Smooth muscle cell (in vitro differentiated cells): Measurements from ENCODE around the gene CREB3L1. TPM values are rescaled to one million over a fixed set of nuclear protein-coding genes. Genes with fewer than 3 reads are reported as not detected.
A peak's percentile ranks its signal among the peaks of the same experiment; 100 is the strongest.

ENCODE experiments used
- DNase-seq: peaks from one replicate; lab custom pipeline; 2025; ENCODE audit not compliant: unreplicated experiment; lab: John Stamatoyannopoulos, UW
- H2AFZ ChIP-seq: fragments of 200-600 bp; sonication (generic); 2 replicates; pipeline ENCODE4 v1.6.0; 2016; ENCODE audit warnings: antibody characterized with exemption, low read depth, mild to moderate bottlenecking
- H3F3A ChIP-seq: fragments of 200-600 bp; sonication (generic); 2 replicates; pipeline ENCODE4 v1.6.0; 2017; ENCODE audit warnings: antibody characterized with exemption, low read depth
- H3K27ac ChIP-seq: fragments of 200-600 bp; sonication (generic); 2 replicates; pipeline ENCODE4 v1.5.1; 2016; ENCODE audit warnings: low read depth, mild to moderate bottlenecking
- H3K27me3 ChIP-seq: fragments of 200-600 bp; sonication (generic); 2 replicates; pipeline ENCODE4 v1.6.1; 2016; ENCODE audit warnings: low read depth, mild to moderate bottlenecking
- H3K36me3 ChIP-seq: fragments of 200-600 bp; sonication (generic); 2 replicates; pipeline ENCODE4 v1.5.1; 2016; ENCODE audit warnings: low read depth
- H3K4me1 ChIP-seq: fragments of 200-600 bp; sonication (generic); 2 replicates; pipeline ENCODE4 v1.5.1; 2016; ENCODE audit warnings: low read depth
- H3K4me2 ChIP-seq: fragments of 200-600 bp; sonication (generic); 2 replicates; pipeline ENCODE4 v1.6.0; 2016; ENCODE audit warnings: mild to moderate bottlenecking
- H3K4me3 ChIP-seq: fragments of 200-600 bp; sonication (generic); 2 replicates; pipeline ENCODE4 v1.5.1; 2016; ENCODE audit warnings: mild to moderate bottlenecking
- H3K79me2 ChIP-seq: fragments of 200-600 bp; sonication (generic); 2 replicates; pipeline ENCODE4 v1.6.0; 2016; ENCODE audit warnings: low read depth, mild to moderate bottlenecking
- H3K9ac ChIP-seq: fragments of 200-600 bp; sonication (generic); 2 replicates; pipeline ENCODE4 v1.6.0; 2016; ENCODE audit warnings: low read depth
- H3K9me3 ChIP-seq: fragments of 200-600 bp; sonication (generic); replicated peaks from 2 replicates; pipeline ENCODE4 v1.5.1; 2016; ENCODE audit warnings: low read depth
- H4K20me1 ChIP-seq: fragments of 200-600 bp; sonication (generic); 2 replicates; pipeline ENCODE4 v1.6.0; 2016; ENCODE audit warnings: low read depth
- WGBS: methylation state at CpG from one replicate; pipeline ENCODE4 v1.1.7; 2016; ENCODE audit warnings: low lambda C conversion rate; 5-methylcytosine and 5-hydroxymethylcytosine counted together
- polyA plus RNA-seq: library from polyadenylated mRNA; unstranded; fragments of >200 nt; fragmentation: Nextera tagmentation; extraction: Ambion mirVana; gene quantifications from 2 replicates; pipeline ENCODE4 v1.2.1, GENCODE V29; 2016
- total RNA-seq: library from RNA; depleted of rRNA; stranded (reverse); fragments of >200 nt; gene quantifications from 2 replicates; pipeline ENCODE4 v1.2.3, GENCODE V29; 2014
- TF ChIP-seq, protein P1 (sequence below): fragments of 200-600 bp; sonication (generic); IDR thresholded peaks from 2 replicates; pipeline ENCODE4 v1.5.1; 2017; ENCODE audit warnings: borderline replicate concordance, mild to moderate bottlenecking, antibody characterized with exemption; ENCODE audit not compliant: insufficient read depth, poor library complexity, severe bottlenecking

The CREB3L1 gene
- total and polyA plus RNA-seq, 2 experiments from 2014 or later, result 63.3 to 437 TPM

DNA sequence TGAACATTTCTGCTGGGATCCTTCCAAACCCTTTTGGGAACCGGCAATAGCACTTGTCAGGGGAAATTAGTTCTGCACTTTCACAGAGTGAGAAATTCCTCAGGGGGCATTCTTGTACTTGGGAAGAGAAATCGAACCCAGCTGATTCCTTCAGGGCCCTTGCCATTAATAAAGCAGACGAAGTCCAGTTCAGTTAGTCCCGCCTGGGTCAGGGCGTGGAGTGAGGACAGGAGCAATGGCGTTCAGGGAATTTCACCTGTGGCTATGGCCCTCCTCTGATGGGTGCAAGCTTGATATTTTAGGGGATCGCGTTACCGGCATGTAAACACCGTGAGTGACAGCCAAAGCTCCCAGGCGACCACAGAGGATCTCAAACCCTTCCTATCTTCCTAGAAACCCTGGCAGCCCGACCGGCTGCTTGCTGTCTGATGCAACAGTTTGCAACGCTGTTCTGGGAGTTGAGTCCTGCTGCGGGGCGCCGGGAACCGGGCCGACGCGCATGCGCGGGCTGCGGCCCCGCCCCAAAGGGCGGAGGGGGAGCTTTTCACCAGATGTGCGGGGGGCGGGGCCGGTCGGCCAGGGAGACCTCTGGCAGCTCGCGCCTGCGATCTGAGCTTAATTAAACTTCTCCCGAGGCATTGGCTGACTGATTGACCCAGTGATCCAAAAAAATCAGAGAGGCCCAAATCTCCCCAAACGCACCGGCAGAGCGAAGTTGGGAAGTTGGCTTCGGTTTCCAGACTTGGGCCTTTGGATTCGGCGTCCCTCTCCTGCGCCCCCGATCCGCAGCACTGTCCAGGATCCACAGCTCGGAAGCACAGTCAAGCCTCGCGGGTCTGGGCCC lies 34.3 kb upstream of the CREB3L1 start:
- H4K20me1 ChIP-seq, result no peaks in the 10 kb centered on the region
- H3K4me1 ChIP-seq, result peaks cover 36% of the 10 kb centered on the region
- peak overlapping the region; percentile 50 for H3K4me3 ChIP-seq
- no peaks in the 10 kb centered on the region for H3K9me3 ChIP-seq
- H3K79me2 ChIP-seq, result no peaks in the 10 kb centered on the region
- peak overlapping the region; percentile 92 for H3K27ac ChIP-seq
- peak overlapping the region; percentile 90 for H2AFZ ChIP-seq
- H3K4me2 ChIP-seq, result peak overlapping the region; percentile 90
- no peaks in the 10 kb centered on the region for H3K36me3 ChIP-seq
- peak overlapping the region; percentile 94 for H3K9ac ChIP-seq
- DNase-seq, result peak; percentile 88
- peaks cover 28% of the 10 kb centered on the region for H3F3A ChIP-seq
- H3K27me3 ChIP-seq, result no peaks in the 10 kb centered on the region
- TF ChIP-seq, protein P1, sequence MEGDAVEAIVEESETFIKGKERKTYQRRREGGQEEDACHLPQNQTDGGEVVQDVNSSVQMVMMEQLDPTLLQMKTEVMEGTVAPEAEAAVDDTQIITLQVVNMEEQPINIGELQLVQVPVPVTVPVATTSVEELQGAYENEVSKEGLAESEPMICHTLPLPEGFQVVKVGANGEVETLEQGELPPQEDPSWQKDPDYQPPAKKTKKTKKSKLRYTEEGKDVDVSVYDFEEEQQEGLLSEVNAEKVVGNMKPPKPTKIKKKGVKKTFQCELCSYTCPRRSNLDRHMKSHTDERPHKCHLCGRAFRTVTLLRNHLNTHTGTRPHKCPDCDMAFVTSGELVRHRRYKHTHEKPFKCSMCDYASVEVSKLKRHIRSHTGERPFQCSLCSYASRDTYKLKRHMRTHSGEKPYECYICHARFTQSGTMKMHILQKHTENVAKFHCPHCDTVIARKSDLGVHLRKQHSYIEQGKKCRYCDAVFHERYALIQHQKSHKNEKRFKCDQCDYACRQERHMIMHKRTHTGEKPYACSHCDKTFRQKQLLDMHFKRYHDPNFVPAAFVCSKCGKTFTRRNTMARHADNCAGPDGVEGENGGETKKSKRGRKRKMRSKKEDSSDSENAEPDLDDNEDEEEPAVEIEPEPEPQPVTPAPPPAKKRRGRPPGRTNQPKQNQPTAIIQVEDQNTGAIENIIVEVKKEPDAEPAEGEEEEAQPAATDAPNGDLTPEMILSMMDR, result no peak
- under 1% methylated on average over 46 of the region's 46 CpGs for WGBS

- WGBS, result 40% methylated on average over 8 of the region's 8 CpGs
- H2AFZ ChIP-seq, result peak overlapping the region; percentile 90
- peaks cover 33% of the 10 kb centered on the region for H3K4me1 ChIP-seq
These were observed 33.7 kb upstream of the CREB3L1 start for GRCh38 chr11:46243796-46244109.

GRCh38 chr11:46246521-46246920 lies 30.9 kb upstream of the CREB3L1 start:
- peak overlapping the region; percentile 99 for H3K27ac ChIP-seq

More at GRCh38 chr11:46243796-46244109, 33.7 kb upstream of the CREB3L1 start:
- H3K9me3 ChIP-seq, result no peaks in the 10 kb centered on the region
- peak overlapping the region; percentile 50 for H3K4me3 ChIP-seq
- no peaks in the 10 kb centered on the region for H3K27me3 ChIP-seq
- H3K27ac ChIP-seq, result peak overlapping the region; percentile 92
- peaks cover 30% of the 10 kb centered on the region for H3F3A ChIP-seq
- peak overlapping the region; percentile 90 for H3K4me2 ChIP-seq
- H3K9ac ChIP-seq, result peak overlapping the region; percentile 94
- H3K79me2 ChIP-seq, result no peaks in the 10 kb centered on the region
- H3K36me3 ChIP-seq, result no peaks in the 10 kb centered on the region
- TF ChIP-seq, protein P1, result no peak
- DNase-seq, result no peak
- no peaks in the 10 kb centered on the region for H4K20me1 ChIP-seq

More at GRCh38 chr11:46246521-46246920, 30.9 kb upstream of the CREB3L1 start:
- TF ChIP-seq, protein P1, result no peak
- H3F3A ChIP-seq, result peaks cover 24% of the 10 kb centered on the region
- H3K9ac ChIP-seq, result no peak overlapping the region
- no peaks in the 10 kb centered on the region for H3K9me3 ChIP-seq
- DNase-seq, result no peak
- H3K4me2 ChIP-seq, result peak overlapping the region; percentile 13
- no peak overlapping the region for H2AFZ ChIP-seq
- H3K4me3 ChIP-seq, result no peak overlapping the region
- H3K27me3 ChIP-seq, result no peaks in the 10 kb centered on the region
- H3K36me3 ChIP-seq, result no peaks in the 10 kb centered on the region
- H4K20me1 ChIP-seq, result no peaks in the 10 kb centered on the region
- no peaks in the 10 kb centered on the region for H3K79me2 ChIP-seq
- H3K4me1 ChIP-seq, result peaks cover 28% of the 10 kb centered on the region
- 67% methylated on average over 1 of the region's 1 CpG for WGBS
